MCF 10A (cell line): ENCODE data around the gene CNPY4. TPM values are rescaled to one million over a fixed set of nuclear protein-coding genes. Genes with fewer than 3 reads are reported as not detected.
A peak's percentile ranks its signal among the peaks of the same experiment; 100 is the strongest.

Experiments
- BruUV-seq: library from RNA; stranded (reverse); fragments of 400-500 nt; replicated peaks from 2 replicates; lab custom pipeline; 2021; lab: Mats Ljungman, UMichigan
- CTCF ChIA-PET: fragments of 300-600 bp; sonication (Branson Sonifier 250); formaldehyde crosslinking; extraction: SDS; loops from one replicate; lab custom pipeline; 2021; ENCODE audit warnings: antibody characterized with exemption, inconsistent platforms; lab: Yijun Ruan, JAX
- POLR2A ChIA-PET: fragments of 300-600, 350-650 bp; sonication (Branson Sonifier 250); formaldehyde crosslinking; extraction: SDS; loops from one replicate; lab custom pipeline; 2020; ENCODE audit warnings: antibody characterized with exemption, inconsistent platforms; lab: Yijun Ruan, JAX
- DNase-seq: peaks from one replicate; pipeline ENCODE4 v3.0.0-alpha.2; 2018; ENCODE audit not compliant: unreplicated experiment
- H3K27ac Mint-ChIP-seq: one replicate; pipeline ENCODE4 v1.8.0; 2022; ENCODE audit warnings: mild to moderate bottlenecking, low read depth, mixed read lengths; ENCODE audit not compliant: unreplicated experiment
- H3K27me3 Mint-ChIP-seq: one replicate; pipeline ENCODE4 v1.8.0; 2022; ENCODE audit warnings: mixed read lengths; ENCODE audit not compliant: insufficient read depth, unreplicated experiment
- H3K36me3 Mint-ChIP-seq: one replicate; pipeline ENCODE4 v1.8.0; 2022; ENCODE audit warnings: mild to moderate bottlenecking, moderate library complexity, mixed read lengths; ENCODE audit not compliant: insufficient read depth, unreplicated experiment
- H3K4me1 Mint-ChIP-seq: one replicate; pipeline ENCODE4 v1.8.0; 2022; ENCODE audit warnings: mixed read lengths; ENCODE audit not compliant: insufficient read depth, unreplicated experiment
- H3K4me3 Mint-ChIP-seq: one replicate; pipeline ENCODE4 v1.8.0; 2022; ENCODE audit warnings: mild to moderate bottlenecking, moderate library complexity, mixed read lengths; ENCODE audit not compliant: unreplicated experiment
- H3K9me3 Mint-ChIP-seq: one replicate; pipeline ENCODE4 v1.8.0; 2022; ENCODE audit warnings: mixed read lengths; ENCODE audit not compliant: unreplicated experiment
- intact Hi-C: fragments of 100-400 bp; cut with micrococcal nuclease; formaldehyde crosslinking; loops from 2 replicates; pipeline ENCODE4 v1.14.1; 2022
- total RNA-seq: library from RNA; stranded (reverse); gene quantifications from 2 replicates; pipeline ENCODE4 v1.2.3, GENCODE V29; 2022
- TF ChIP-seq, protein P1 (sequence below): fragments of 200-600 bp; IDR thresholded peaks from one replicate; pipeline ENCODE4 v1.8.0; 2022; ENCODE audit warnings: antibody characterized with exemption, mild to moderate bottlenecking; ENCODE audit not compliant: unreplicated experiment

CNPY4 gene
- total RNA-seq, 1 experiment from 2014 or later = 2.9 TPM

DNA sequence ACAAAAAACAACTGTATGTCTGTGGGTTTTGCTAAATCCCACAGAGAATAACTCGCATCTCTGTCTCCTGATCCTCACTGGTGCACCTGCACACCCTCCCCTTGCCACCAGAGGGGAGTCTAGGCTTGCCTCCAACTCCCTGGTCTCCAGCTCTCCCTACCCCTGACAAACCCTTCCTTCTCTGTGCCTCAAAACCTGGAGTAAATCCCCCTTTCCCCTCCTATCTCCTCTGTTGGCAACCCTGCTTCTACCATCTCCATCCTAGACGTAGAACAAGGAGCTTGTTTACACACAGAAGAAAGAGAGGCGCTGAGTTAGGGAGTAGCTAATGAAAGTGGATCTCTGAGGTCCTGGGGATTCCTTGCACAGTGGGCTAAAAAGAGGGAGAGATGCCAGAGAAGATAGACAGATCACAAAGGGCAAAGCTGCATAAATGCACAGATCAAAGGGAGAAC is 13.3 kb downstream of the CNPY4 start:
- peaks cover 11% of the 10 kb centered on the region for H3K4me1 Mint-ChIP-seq
- H3K27me3 Mint-ChIP-seq = peaks cover 10% of the 10 kb centered on the region
- H3K36me3 Mint-ChIP-seq = no peaks in the 10 kb centered on the region
- TF ChIP-seq, protein P1, sequence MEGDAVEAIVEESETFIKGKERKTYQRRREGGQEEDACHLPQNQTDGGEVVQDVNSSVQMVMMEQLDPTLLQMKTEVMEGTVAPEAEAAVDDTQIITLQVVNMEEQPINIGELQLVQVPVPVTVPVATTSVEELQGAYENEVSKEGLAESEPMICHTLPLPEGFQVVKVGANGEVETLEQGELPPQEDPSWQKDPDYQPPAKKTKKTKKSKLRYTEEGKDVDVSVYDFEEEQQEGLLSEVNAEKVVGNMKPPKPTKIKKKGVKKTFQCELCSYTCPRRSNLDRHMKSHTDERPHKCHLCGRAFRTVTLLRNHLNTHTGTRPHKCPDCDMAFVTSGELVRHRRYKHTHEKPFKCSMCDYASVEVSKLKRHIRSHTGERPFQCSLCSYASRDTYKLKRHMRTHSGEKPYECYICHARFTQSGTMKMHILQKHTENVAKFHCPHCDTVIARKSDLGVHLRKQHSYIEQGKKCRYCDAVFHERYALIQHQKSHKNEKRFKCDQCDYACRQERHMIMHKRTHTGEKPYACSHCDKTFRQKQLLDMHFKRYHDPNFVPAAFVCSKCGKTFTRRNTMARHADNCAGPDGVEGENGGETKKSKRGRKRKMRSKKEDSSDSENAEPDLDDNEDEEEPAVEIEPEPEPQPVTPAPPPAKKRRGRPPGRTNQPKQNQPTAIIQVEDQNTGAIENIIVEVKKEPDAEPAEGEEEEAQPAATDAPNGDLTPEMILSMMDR = peak; percentile 93
- H3K4me3 Mint-ChIP-seq = no peak overlapping the region
- H3K9me3 Mint-ChIP-seq = no peaks in the 10 kb centered on the region
- no TSS peak for BruUV-seq
- ChIA-PET POLR2A (interaction anchor here (1.0 to 1.3 kb wide), 3 partner anchors 9 to 77 kb away, joined by 3 to 6 read pairs (median 5); partner anchors contain the start of gene LAMTOR4), CTCF (interaction anchor here (0.6 to 8.2 kb wide), 30 partner anchors 8 to 726 kb away, joined by 3 to 93 read pairs (median 4); partner anchors contain the start of genes AP4M1, PVRIG and TRAPPC14)
- intact Hi-C loops = loop anchor here (1.0 to 10.0 kb wide), 3 partner anchors 84 to 275 kb away; no protein-coding TSS in a partner anchor
- peak; percentile 71 for DNase-seq
- no peak overlapping the region for H3K27ac Mint-ChIP-seq

DNA sequence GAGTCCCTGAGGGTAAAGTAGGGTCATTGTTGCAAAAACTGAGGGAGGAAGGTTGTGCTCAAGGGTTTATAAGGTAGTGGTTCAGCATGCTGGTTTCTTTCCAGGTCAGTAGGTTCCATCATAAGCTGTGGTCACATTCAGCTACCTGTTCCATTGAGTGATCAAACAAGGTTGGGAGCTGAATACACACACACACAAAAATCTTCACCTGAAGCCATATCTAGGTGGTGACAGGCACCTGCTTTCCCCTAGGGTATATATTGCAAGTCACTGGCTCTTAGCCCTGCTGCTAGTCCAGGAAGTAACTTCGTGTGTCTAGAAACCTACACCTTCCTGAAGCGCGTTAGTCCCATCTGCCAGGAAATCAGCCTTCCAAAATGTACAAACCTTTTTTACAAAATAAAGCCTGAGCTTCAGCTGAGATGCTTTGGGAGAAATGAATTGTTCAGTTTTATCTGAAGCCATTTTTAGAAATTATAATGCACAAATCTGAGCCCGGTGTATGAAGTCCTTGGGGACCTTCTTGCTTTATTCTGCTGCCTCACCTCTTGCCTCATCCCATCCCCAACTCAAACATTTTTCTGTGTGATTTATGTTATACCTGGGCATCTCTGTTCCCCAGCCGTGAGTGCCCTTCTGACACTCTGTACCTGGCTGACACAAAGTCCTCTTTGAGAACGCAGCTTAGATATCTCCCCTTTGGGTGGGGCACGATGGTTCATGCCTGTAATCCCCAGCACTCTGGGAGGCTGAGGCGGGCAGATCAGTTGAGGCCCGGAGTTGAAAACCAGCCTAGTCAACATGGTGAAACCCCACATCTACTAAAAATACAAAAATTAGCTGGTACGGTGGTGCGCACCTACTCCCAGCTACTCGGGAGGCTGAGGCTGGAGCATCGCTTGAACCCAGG is 18.7 kb downstream of the CNPY4 start:
- no peaks in the 10 kb centered on the region for H3K9me3 Mint-ChIP-seq
- no peak overlapping the region for H3K4me3 Mint-ChIP-seq
- CTCF ChIA-PET = interaction anchor here (0.7 to 2.1 kb wide), 4 partner anchors 8 to 80 kb away, joined by 4 to 10 read pairs (median 6); no protein-coding TSS in a partner anchor
- POLR2A ChIA-PET = interaction anchor here (0.7 to 1.2 kb wide), 3 partner anchors 11 to 159 kb away, joined by 3 to 5 read pairs (median 4); partner anchors contain the start of genes GPC2, LAMTOR4 and STAG3
- no peaks in the 10 kb centered on the region for H3K36me3 Mint-ChIP-seq
- intact Hi-C loops = loop anchor here (10.0 kb wide), 1 partner anchor 207 kb away; no protein-coding TSS in a partner anchor
- TF ChIP-seq, protein P1 = no peak
- H3K27me3 Mint-ChIP-seq = peaks cover 10% of the 10 kb centered on the region
- no peak for DNase-seq
- no peak overlapping the region for H3K27ac Mint-ChIP-seq
- H3K4me1 Mint-ChIP-seq = no peaks in the 10 kb centered on the region
- no TSS peak for BruUV-seq

DNA sequence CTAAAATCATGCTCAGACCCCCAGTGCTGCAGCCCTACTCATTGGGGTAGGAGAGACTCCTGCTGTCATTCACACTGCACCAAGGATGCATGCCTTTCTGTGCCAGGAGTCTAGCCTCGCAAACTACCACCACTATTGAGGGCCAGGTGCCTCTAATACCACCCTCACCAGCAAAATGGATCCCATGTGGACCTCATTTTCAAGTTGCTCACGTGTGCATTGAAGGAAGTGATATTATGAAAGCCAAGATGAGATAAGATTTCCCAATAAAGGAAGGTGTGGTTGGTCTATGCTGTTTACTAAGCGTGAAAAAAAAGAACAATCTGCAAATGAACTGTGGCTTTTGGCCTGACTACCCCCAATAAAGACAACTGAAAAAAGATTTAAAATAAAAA is 22.1 kb downstream of the CNPY4 start:
- DNase-seq = no peak
- Mint-ChIP-seq H3K27me3 (no peaks in the 10 kb centered on the region), H3K4me1 (no peaks in the 10 kb centered on the region), H3K4me3 (no peak overlapping the region), H3K9me3 (no peaks in the 10 kb centered on the region), H3K27ac (no peak overlapping the region), H3K36me3 (no peaks in the 10 kb centered on the region)
- ChIA-PET POLR2A (interaction anchor here (0.9 to 1.9 kb wide), 5 partner anchors 9 to 126 kb away, joined by 3 to 5 read pairs (median 3); partner anchors contain the start of genes AP4M1, MCM7 and ZKSCAN1), CTCF (interaction anchor here (0.6 to 5.3 kb wide), 3 partner anchors 9 to 34 kb away, joined by 3 to 34 read pairs (median 4); no protein-coding TSS in a partner anchor)
- TF ChIP-seq, protein P1 = no peak
- BruUV-seq = no TSS peak
- intact Hi-C loops = no loop called here
